ENCODE data around the gene PRSS36.

PRSS36 gene

DNA sequence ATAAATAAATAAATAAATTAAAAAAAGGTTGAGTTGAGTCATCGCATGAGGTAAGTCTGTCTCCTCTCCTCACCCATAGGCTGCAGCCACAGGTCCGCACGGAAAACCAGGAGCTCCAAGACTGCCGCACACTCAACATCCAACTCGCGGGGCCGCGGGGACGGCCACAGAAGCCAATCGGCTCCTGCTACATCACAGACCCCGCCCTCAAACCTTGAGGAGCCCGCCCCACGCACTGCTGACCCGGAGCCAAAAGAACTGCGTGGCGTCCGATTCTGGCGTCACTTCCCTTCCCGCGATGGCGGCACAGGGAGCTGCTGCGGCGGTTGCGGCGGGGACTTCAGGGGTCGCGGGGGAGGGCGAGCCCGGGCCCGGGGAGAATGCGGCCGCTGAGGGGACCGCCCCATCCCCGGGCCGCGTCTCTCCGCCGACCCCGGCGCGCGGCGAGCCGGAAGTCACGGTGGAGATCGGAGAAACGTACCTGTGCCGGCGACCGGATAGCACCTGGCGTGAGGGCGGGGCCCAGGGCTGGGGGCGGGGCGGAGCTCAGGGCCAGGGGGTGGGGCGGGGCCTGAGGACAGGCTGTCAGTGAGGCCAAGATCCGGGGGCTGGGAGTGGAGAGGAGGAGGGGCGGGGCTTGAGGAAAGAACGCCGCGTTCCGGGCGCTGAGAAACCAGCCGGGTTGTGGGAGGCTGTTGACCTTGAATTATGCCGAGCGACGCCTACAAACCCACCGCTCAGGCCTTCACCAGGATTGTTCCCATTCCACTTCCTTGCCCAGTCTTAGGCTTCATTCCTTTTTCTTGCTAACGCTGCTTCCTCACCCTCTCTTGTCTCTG lies 32.3 kb downstream of the PRSS36 start, which contains the start of gene KAT8 (continued):
- TF ChIP-seq, protein P1, sequence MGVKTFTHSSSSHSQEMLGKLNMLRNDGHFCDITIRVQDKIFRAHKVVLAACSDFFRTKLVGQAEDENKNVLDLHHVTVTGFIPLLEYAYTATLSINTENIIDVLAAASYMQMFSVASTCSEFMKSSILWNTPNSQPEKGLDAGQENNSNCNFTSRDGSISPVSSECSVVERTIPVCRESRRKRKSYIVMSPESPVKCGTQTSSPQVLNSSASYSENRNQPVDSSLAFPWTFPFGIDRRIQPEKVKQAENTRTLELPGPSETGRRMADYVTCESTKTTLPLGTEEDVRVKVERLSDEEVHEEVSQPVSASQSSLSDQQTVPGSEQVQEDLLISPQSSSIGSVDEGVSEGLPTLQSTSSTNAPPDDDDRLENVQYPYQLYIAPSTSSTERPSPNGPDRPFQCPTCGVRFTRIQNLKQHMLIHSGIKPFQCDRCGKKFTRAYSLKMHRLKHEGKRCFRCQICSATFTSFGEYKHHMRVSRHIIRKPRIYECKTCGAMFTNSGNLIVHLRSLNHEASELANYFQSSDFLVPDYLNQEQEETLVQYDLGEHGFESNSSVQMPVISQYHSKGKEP (tag by site-specific recombination; IDR thresholded peaks at IDR 0.05), result no peak
- peak; percentile 74 for TF ChIP-seq ZNF510 (tag by site-specific recombination; IDR thresholded peaks at IDR 0.05; ENCODE audit: insufficient replicate concordance)
- TF ChIP-seq WT1 (tag by site-specific recombination; IDR thresholded peaks at IDR 0.05), result no peak
- TF ChIP-seq SCRT2 (tag by site-specific recombination; IDR thresholded peaks at IDR 0.05), result peak; percentile 95
- TF ChIP-seq, protein P2, sequence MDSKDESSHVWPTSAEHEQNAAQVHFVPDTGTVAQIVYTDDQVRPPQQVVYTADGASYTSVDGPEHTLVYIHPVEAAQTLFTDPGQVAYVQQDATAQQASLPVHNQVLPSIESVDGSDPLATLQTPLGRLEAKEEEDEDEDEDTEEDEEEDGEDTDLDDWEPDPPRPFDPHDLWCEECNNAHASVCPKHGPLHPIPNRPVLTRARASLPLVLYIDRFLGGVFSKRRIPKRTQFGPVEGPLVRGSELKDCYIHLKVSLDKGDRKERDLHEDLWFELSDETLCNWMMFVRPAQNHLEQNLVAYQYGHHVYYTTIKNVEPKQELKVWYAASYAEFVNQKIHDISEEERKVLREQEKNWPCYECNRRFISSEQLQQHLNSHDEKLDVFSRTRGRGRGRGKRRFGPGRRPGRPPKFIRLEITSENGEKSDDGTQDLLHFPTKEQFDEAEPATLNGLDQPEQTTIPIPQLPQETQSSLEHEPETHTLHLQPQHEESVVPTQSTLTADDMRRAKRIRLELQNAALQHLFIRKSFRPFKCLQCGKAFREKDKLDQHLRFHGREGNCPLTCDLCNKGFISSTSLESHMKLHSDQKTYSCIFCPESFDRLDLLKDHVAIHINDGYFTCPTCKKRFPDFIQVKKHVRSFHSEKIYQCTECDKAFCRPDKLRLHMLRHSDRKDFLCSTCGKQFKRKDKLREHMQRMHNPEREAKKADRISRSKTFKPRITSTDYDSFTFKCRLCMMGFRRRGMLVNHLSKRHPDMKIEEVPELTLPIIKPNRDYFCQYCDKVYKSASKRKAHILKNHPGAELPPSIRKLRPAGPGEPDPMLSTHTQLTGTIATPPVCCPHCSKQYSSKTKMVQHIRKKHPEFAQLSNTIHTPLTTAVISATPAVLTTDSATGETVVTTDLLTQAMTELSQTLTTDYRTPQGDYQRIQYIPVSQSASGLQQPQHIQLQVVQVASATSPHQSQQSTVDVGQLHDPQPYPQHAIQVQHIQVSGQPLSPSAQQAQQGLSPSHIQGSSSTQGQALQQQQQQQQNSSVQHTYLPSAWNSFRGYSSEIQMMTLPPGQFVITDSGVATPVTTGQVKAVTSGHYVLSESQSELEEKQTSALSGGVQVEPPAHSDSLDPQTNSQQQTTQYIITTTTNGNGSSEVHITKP (tag by site-specific recombination; IDR thresholded peaks at IDR 0.05), result no peak
- no peak for TF ChIP-seq ZNF221 (tag by site-specific recombination; IDR thresholded peaks at IDR 0.05; ENCODE audit: borderline replicate concordance)
- peak; percentile 85 for TF ChIP-seq ZBTB20 (tag by site-specific recombination; IDR thresholded peaks at IDR 0.05)
- TF ChIP-seq ZNF10 (tag by site-specific recombination; IDR thresholded peaks at IDR 0.05), result no peak
- TF ChIP-seq KLF9 (tag by site-specific recombination; IDR thresholded peaks at IDR 0.05; ENCODE audit: low read depth), result peak; percentile 64
- peak; percentile 62; the same call in 1 of the 2 replicates for TF ChIP-seq ZNF404 (tag by site-specific recombination; IDR thresholded peaks at IDR 0.05)
- peak; percentile 64 for TF ChIP-seq ZNF433 (tag by site-specific recombination; IDR thresholded peaks at IDR 0.05; ENCODE audit: low read depth)
- TF ChIP-seq ZNF132 (tag by site-specific recombination; IDR thresholded peaks at IDR 0.05; ENCODE audit: borderline replicate concordance), result no peak
- no peak for TF ChIP-seq ZNF514 (tag by site-specific recombination; IDR thresholded peaks at IDR 0.05)
- no peak for TF ChIP-seq BCL11B (tag by site-specific recombination; IDR thresholded peaks at IDR 0.05; ENCODE audit: low read depth)
- TF ChIP-seq ZNF398 (tag by site-specific recombination; IDR thresholded peaks at IDR 0.05), result no peak
- peak; percentile 70 for TF ChIP-seq ZXDB (tag by site-specific recombination; IDR thresholded peaks at IDR 0.05)
- TF ChIP-seq ZNF530 (tag by site-specific recombination; IDR thresholded peaks at IDR 0.05; ENCODE audit: low read depth), result no peak
- peak; percentile 58 for TF ChIP-seq ZNF660 (tag by site-specific recombination; IDR thresholded peaks at IDR 0.05)
- no peak for TF ChIP-seq ZNF521 (tag by site-specific recombination; IDR thresholded peaks at IDR 0.05)
- TF ChIP-seq BCL11A (tag by site-specific recombination; IDR thresholded peaks at IDR 0.05; ENCODE audit: low read depth), result no peak
- TF ChIP-seq ZNF138 (tag by site-specific recombination; IDR thresholded peaks at IDR 0.05; ENCODE audit: borderline replicate concordance), result no peak
- peak; percentile 99 for TF ChIP-seq ZNF394 (tag by site-specific recombination; IDR thresholded peaks at IDR 0.05; ENCODE audit: borderline replicate concordance)
- peak; percentile 41; the same call in 1 of the 2 replicates for TF ChIP-seq ZNF140 (tag by site-specific recombination; IDR thresholded peaks at IDR 0.05)
- no peak for TF ChIP-seq ZNF37A (tag by site-specific recombination; IDR thresholded peaks at IDR 0.05)
- TF ChIP-seq ZNF571 (tag by site-specific recombination; IDR thresholded peaks at IDR 0.05), result no peak
- peak; percentile 89 for TF ChIP-seq ZBTB21 (tag by site-specific recombination; IDR thresholded peaks at IDR 0.05)
- no peak for TF ChIP-seq ZNF214 (tag by site-specific recombination; IDR thresholded peaks at IDR 0.05; ENCODE audit: borderline replicate concordance)
- no peak for TF ChIP-seq ZNF391 (tag by site-specific recombination; IDR thresholded peaks at IDR 0.05; ENCODE audit: borderline replicate concordance, low read depth)
- peak; percentile 35; the same call in 1 of the 2 replicates for TF ChIP-seq ZNF341 (tag by site-specific recombination; IDR thresholded peaks at IDR 0.05; ENCODE audit: low read depth)
- no peak for TF ChIP-seq ZNF768 (tag by site-specific recombination; IDR thresholded peaks at IDR 0.05)
- no peak for TF ChIP-seq ZNF2 (tag by site-specific recombination; IDR thresholded peaks at IDR 0.05)
- TF ChIP-seq ZNF335 (tag by site-specific recombination; conservative IDR thresholded peaks at IDR 0.05), result peak; percentile 46
- TF ChIP-seq ZFP3 (tag by site-specific recombination; IDR thresholded peaks at IDR 0.05; ENCODE audit: low read depth), result no peak
- peak; percentile 78 for TF ChIP-seq ZNF623 (tag by site-specific recombination; IDR thresholded peaks at IDR 0.05)
- TF ChIP-seq ZNF555 (tag by site-specific recombination; conservative IDR thresholded peaks at IDR 0.05), result peak; percentile 71
